CD14-positive monocyte (primary cell): ENCODE results near the gene MPHOSPH6. TPM values are rescaled to one million over a fixed set of nuclear protein-coding genes. Genes with fewer than 3 reads are reported as not detected.

ENCODE experiments used
- DNase-seq, 3 donors: peaks; one replicate each; pipeline ENCODE4 v3.0.0-alpha.2; 2011 to 2022
- H2AFZ ChIP-seq: 2 replicates; pipeline ENCODE4 v1.6.0; 2012; ENCODE audit warnings: mild to moderate bottlenecking, low read depth, low read length, inconsistent platforms; ENCODE audit not compliant: insufficient read depth, poor library complexity, severe bottlenecking
- H3K27ac ChIP-seq, 2 donors: 1 replicate in 1 of 2; 2 replicates in 1 of 2; pipeline ENCODE4 v1.5.1; 2012 to 2013; ENCODE audit warnings: low read length in 2 of 2, control low read depth in 1 of 2, inconsistent platforms in 1 of 2, low read depth in 1 of 2, mild to moderate bottlenecking in 1 of 2
- H3K27me3 ChIP-seq, 2 donors: one replicate each; pipeline versions ENCODE4 v1.6.0 to v1.6.1; 2011 to 2013; ENCODE audit warnings: low read length in 2 of 2; ENCODE audit not compliant: control insufficient read depth in 2 of 2, insufficient read depth in 2 of 2
- H3K36me3 ChIP-seq, 2 donors: replicated peaks in 1 of 2; 1 replicate in 1 of 2; 2 replicates in 1 of 2; pipeline versions ENCODE4 v1.5.1 to v1.6.1; 2012 to 2013; ENCODE audit warnings: low read length in 2 of 2, control low read depth in 1 of 2, inconsistent platforms in 1 of 2, mild to moderate bottlenecking in 1 of 2; ENCODE audit not compliant: insufficient read depth in 2 of 2, control insufficient read depth in 1 of 2
- H3K4me1 ChIP-seq, 2 donors: 1 replicate in 1 of 2; 2 replicates in 1 of 2; pipeline versions ENCODE4 v1.5.1 to v1.6.1; 2012 to 2013; ENCODE audit warnings: low read length in 2 of 2, control low read depth in 1 of 2, inconsistent platforms in 1 of 2, mild to moderate bottlenecking in 1 of 2, moderate library complexity in 1 of 2; ENCODE audit not compliant: insufficient read depth in 2 of 2, control insufficient read depth in 1 of 2
- H3K4me2 ChIP-seq: replicated peaks from 2 replicates; pipeline ENCODE3; 2012; ENCODE audit warnings: low read length, moderate library complexity, mild to moderate bottlenecking; ENCODE audit not compliant: poor library complexity, severe bottlenecking; ENCODE audit errors: extremely low read depth
- H3K4me3 ChIP-seq, 3 experiments: fragments of 200-600 bp in 1 of 3; sonication (generic) in 1 of 3; replicated peaks in 1 of 3; 1 replicate in 2 of 3; 2 replicates in 1 of 3; pipeline ENCODE4 v1.5.1; 2011 to 2013; ENCODE audit warnings: low read length in 3 of 3, mild to moderate bottlenecking in 3 of 3, control low read depth in 2 of 3, low read depth in 2 of 3, inconsistent platforms in 1 of 3, moderate library complexity in 1 of 3
- H3K79me2 ChIP-seq: 2 replicates; pipeline ENCODE4 v1.6.0; 2012; ENCODE audit warnings: mild to moderate bottlenecking, control low read depth, inconsistent platforms, low read length, moderate library complexity; ENCODE audit not compliant: insufficient read depth
- H3K9ac ChIP-seq: 2 replicates; pipeline ENCODE4 v1.6.0; 2017; ENCODE audit warnings: low read length, mild to moderate bottlenecking; ENCODE audit not compliant: insufficient read depth, poor library complexity, severe bottlenecking
- H3K9me3 ChIP-seq, 2 donors: replicated peaks in 1 of 2; 1 replicate in 1 of 2; 2 replicates in 1 of 2; pipeline versions ENCODE4 v1.5.1 to v1.6.1; 2012 to 2013; ENCODE audit warnings: low read length in 2 of 2, control low read depth in 1 of 2; ENCODE audit not compliant: control insufficient read depth in 1 of 2, insufficient read depth in 1 of 2
- H4K20me1 ChIP-seq: 2 replicates; pipeline ENCODE4 v1.6.0; 2012; ENCODE audit warnings: mild to moderate bottlenecking, low read length, control low read depth, moderate library complexity; ENCODE audit not compliant: insufficient read depth
- H3K27ac Mint-ChIP-seq, 7 donors: one replicate each; pipeline ENCODE4 v1.8.0; 2020; ENCODE audit warnings: mild to moderate bottlenecking in 7 of 7, mixed read lengths in 7 of 7, moderate library complexity in 6 of 7, inconsistent platforms in 2 of 7
- H3K27me3 Mint-ChIP-seq, 3 donors: one replicate each; pipeline ENCODE4 v1.8.0; 2021 to 2022; ENCODE audit warnings: low read depth in 3 of 3, mild to moderate bottlenecking in 3 of 3, mixed read lengths in 3 of 3, moderate library complexity in 3 of 3, inconsistent platforms in 1 of 3
- H3K36me3 Mint-ChIP-seq, 2 donors: one replicate each; pipeline ENCODE4 v1.8.0; 2020; ENCODE audit warnings: mixed read lengths in 2 of 2, inconsistent platforms in 1 of 2, mild to moderate bottlenecking in 1 of 2
- H3K4me1 Mint-ChIP-seq: one replicate; pipeline ENCODE4 v1.8.0; 2020; ENCODE audit warnings: mild to moderate bottlenecking, mixed read lengths
- H3K4me3 Mint-ChIP-seq, 2 donors: one replicate each; pipeline ENCODE4 v1.8.0; 2020; ENCODE audit warnings: mild to moderate bottlenecking in 2 of 2, mixed read lengths in 2 of 2, moderate library complexity in 1 of 2
- H3K9me3 Mint-ChIP-seq, 7 donors: one replicate each; pipeline ENCODE4 v1.8.0; 2020 to 2022; ENCODE audit warnings: mixed read lengths in 7 of 7, mild to moderate bottlenecking in 6 of 7, moderate library complexity in 6 of 7, inconsistent platforms in 2 of 7
- WGBS: methylation state at CpG from one replicate; pipeline ENCODE4 v1.1.5; 2013; ENCODE audit warnings: missing lambda C conversion rate; ENCODE audit not compliant: insufficient coverage; 5-methylcytosine and 5-hydroxymethylcytosine counted together
- intact Hi-C, 2 donors: fragments of 100-400 bp; cut with micrococcal nuclease; formaldehyde crosslinking; loops; one replicate each; pipeline versions ENCODE4 v1.15.0 to v1.15.1; 2023
- polyA plus RNA-seq, 3 donors: library from polyadenylated mRNA; depleted of rRNA in 1 of 3; unstranded in 2 of 3; stranded (reverse) in 1 of 3; fragments of 300-500 nt in 2 of 3; fragments of >200 nt in 1 of 3; fragmentation: Illumina TruSeq in 2 of 3; gene quantifications; 1 replicate in 2 of 3; 2 replicates in 1 of 3; pipeline ENCODE4 v1.2.3, GENCODE V29; 2012 to 2021
- TF ChIP-seq, protein P1 (sequence below): fragments of 200-600 bp; IDR thresholded peaks from one replicate; pipeline ENCODE4 v1.8.0; 2022; ENCODE audit warnings: antibody characterized with exemption, mild to moderate bottlenecking

Gene MPHOSPH6
- polyA plus RNA-seq, 3 donors = 8.6 to 37.6 (median 20.2) TPM

DNA sequence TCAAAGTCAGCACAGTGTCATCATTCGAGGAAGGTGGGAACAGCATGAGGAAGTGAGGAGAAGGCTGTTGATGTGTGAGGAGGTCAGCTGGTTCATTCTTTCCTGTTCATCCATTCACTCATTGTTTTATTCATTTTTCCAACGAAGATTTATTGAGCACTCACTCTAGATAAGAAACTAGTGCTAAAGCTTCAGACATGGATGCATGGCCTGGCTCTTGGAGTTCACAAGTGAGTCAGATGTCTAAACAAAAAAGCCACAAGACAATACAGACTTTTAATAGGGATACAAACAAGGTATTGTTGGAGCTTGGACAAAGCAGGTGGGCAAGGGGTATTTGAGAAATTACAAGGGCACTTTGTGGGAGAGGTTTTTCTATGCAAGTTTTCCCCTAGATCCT, 31.3 kb upstream of the MPHOSPH6 start:
- H3K9me3 ChIP-seq = no peaks in the 10 kb centered on the region
- H3K36me3 ChIP-seq = no peaks in the 10 kb centered on the region
- H3K4me3 ChIP-seq = no peak overlapping the region
- no peaks in the 10 kb centered on the region for H3K27me3 ChIP-seq
- H3K9ac ChIP-seq = no peak overlapping the region
- Mint-ChIP-seq H3K4me3 (peak overlapping the region in 1 of 2 donors; percentile 17), H3K36me3 (peaks cover 9 to 10% of the 10 kb centered on the region in 2 donors), H3K9me3 (peaks cover 0 to 9% (median 4%) of the 10 kb centered on the region in 7 donors), H3K4me1 (peaks cover 37% of the 10 kb centered on the region), H3K27ac (peak overlapping the region in 1 of 7 donors; percentile 52), H3K27me3 (peaks cover 0 to under 1% (median 0%) of the 10 kb centered on the region in 3 donors)
- TF ChIP-seq, protein P1, sequence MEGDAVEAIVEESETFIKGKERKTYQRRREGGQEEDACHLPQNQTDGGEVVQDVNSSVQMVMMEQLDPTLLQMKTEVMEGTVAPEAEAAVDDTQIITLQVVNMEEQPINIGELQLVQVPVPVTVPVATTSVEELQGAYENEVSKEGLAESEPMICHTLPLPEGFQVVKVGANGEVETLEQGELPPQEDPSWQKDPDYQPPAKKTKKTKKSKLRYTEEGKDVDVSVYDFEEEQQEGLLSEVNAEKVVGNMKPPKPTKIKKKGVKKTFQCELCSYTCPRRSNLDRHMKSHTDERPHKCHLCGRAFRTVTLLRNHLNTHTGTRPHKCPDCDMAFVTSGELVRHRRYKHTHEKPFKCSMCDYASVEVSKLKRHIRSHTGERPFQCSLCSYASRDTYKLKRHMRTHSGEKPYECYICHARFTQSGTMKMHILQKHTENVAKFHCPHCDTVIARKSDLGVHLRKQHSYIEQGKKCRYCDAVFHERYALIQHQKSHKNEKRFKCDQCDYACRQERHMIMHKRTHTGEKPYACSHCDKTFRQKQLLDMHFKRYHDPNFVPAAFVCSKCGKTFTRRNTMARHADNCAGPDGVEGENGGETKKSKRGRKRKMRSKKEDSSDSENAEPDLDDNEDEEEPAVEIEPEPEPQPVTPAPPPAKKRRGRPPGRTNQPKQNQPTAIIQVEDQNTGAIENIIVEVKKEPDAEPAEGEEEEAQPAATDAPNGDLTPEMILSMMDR = no peak
- no peaks in the 10 kb centered on the region for H3K79me2 ChIP-seq
- no peak overlapping the region for H3K27ac ChIP-seq
- intact Hi-C loops = loop anchor here in 1 of 2 donors (5.0 kb wide), 1 partner anchor 44 kb away; no protein-coding TSS in a partner anchor
- no peak overlapping the region for H3K4me2 ChIP-seq
- WGBS = no CpG with 5 or more reads among the region's 2 CpGs
- DNase-seq = no peak
- no peaks in the 10 kb centered on the region for H4K20me1 ChIP-seq
- H3K4me1 ChIP-seq = peaks cover 7 to 9% of the 10 kb centered on the region in 2 donors
- H2AFZ ChIP-seq = no peak overlapping the region

DNA sequence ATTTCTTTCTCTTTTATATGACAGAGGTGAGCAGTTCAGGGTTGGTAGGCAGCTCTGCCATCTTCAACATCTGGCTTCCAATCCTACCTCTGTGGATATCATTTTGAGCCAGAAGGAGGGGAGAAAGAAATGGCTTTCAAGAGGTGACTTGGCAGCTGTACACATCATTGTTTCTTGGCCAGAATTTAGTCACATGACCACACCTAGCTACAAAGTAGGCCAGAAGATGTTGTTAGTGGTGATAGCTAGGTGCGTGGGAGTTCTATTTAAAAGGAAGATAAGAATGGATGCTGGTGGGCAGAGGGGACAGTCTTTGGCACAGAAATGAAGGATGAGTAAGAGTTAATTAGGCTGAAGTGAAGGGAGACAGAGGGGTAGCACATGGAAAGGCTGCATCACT, 29.2 kb upstream of the MPHOSPH6 start:
- WGBS = 100% methylated on average over 1 of the region's 1 CpG
- Mint-ChIP-seq H3K36me3 (peaks cover 15 to 17% of the 10 kb centered on the region in 2 donors), H3K4me3 (peak overlapping the region in 1 of 2 donors; percentile 2), H3K9me3 (peaks cover 0 to 13% (median 4%) of the 10 kb centered on the region in 7 donors), H3K27me3 (no peaks in the 10 kb centered on the region), H3K27ac (peak overlapping the region in 6 of 7 donors; percentile 15 to 84 (median 62)), H3K4me1 (peaks cover 55% of the 10 kb centered on the region)
- DNase-seq = no peak
- Histone ChIP-seq H3K27me3 (no peaks in the 10 kb centered on the region), H3K9me3 (no peaks in the 10 kb centered on the region), H2AFZ (no peak overlapping the region), H3K36me3 (no peaks in the 10 kb centered on the region), H3K9ac (no peak overlapping the region), H3K27ac (peak overlapping the region in 1 of 2 donors; percentile 3), H3K79me2 (no peaks in the 10 kb centered on the region), H3K4me1 (peaks cover 27 to 30% of the 10 kb centered on the region in 2 donors), H3K4me3 (no peak overlapping the region), H4K20me1 (no peaks in the 10 kb centered on the region), H3K4me2 (no peak overlapping the region)
- intact Hi-C loops = no loop called here
- TF ChIP-seq, protein P1 = no peak
